ENCODE results near the gene ABCA5. TPM values are rescaled to one million over a fixed set of nuclear protein-coding genes. Genes with fewer than 3 reads are reported as not detected.
A peak's percentile ranks its signal among the peaks of the same experiment; 100 is the strongest.

Gene ABCA5
- total RNA-seq, 4 donors from 2014 or later, result 8.8 to 20.8 (median 11.5) TPM

DNA sequence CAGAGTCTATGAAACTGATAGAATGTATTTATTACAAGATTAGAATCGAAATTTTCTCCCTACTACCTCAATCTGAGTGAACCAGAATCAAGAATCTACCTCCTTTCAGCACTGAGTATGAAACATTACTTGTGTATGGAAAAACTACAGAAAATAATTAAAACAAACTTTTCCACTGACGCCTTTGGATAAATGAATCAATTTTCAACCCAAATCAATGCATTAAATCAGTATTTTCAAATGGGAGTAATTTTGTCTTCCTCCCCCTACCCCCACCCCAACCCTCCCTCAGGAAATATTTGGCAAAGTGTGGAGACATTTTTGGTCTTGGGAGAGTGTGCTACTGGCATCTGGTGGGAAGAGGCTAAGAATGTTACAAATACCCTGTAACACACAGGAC lies 90.5 kb downstream of the ABCA5 start:
- Histone ChIP-seq H3K36me3 (peaks cover 0 to 9% (median 1%) of the 10 kb centered on the region in 4 donors), H3K27ac (replicated peaks in 1 of 4) (no peak overlapping the region), H3K27me3 (no peaks in the 10 kb centered on the region), H3K4me1 (peaks cover 0 to 5% (median 2%) of the 10 kb centered on the region in 4 donors), H3K4me3 (no peak overlapping the region), H3K9me3 (peaks cover 0 to 10% (median 4%) of the 10 kb centered on the region in 4 donors)
- DNase-seq (ENCODE audit: extremely low spot score), result no peak
- TF ChIP-seq EP300 (IDR thresholded peaks at IDR 0.05), result no peak
- no peak for TF ChIP-seq POLR2A (IDR thresholded peaks at IDR 0.05; ENCODE audit: low read depth)
- TF ChIP-seq CTCF (IDR thresholded peaks at IDR 0.05), result no peak
- no peak for TF ChIP-seq POLR2AphosphoS5 (IDR thresholded peaks at IDR 0.05)
- intact Hi-C loops (cut with DNase I), result no loop called here
- 68% methylated on average over 2 of the region's 2 CpGs for WGBS

- no peak overlapping the region for H3K27ac ChIP-seq (replicated peaks in 1 of 4)
Measured at GRCh38 chr17:69235338-69236058, 91.4 kb downstream of the ABCA5 start.

DNA sequence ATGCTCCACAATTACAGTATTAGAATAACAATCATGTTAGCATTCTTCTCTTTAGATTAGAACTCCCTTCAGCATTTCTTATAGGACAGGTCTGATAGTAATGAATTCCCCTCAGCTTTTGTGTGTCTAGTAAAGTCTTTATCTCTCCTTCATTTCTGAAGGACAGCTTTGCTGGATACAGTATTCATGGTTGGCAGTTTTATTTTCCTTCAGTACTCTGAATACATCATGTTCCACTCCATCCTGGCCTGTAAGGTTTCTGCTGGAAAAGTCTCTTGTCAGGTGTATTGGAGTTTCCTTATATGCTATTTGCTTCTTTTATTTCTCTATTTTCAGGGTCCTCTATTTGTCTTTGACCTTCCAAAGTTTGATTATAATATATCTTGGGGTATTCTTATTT lies 94.3 kb downstream of the ABCA5 start:
- Histone ChIP-seq H3K27me3 (no peaks in the 10 kb centered on the region), H3K4me3 (no peak overlapping the region), H3K36me3 (peaks cover 0 to 5% (median 0%) of the 10 kb centered on the region in 4 donors), H3K4me1 (peaks cover 0 to 5% (median 2%) of the 10 kb centered on the region in 4 donors), H3K27ac (replicated peaks in 1 of 4) (no peak overlapping the region), H3K9me3 (peaks cover 0 to 10% (median 4%) of the 10 kb centered on the region in 4 donors)
- intact Hi-C loops (cut with DNase I), result no loop called here
- no peak for DNase-seq (ENCODE audit: extremely low spot score)
- TF ChIP-seq POLR2AphosphoS5 (IDR thresholded peaks at IDR 0.05) (no peak), CTCF (IDR thresholded peaks at IDR 0.05) (no peak), EP300 (IDR thresholded peaks at IDR 0.05) (no peak), POLR2A (IDR thresholded peaks at IDR 0.05; ENCODE audit: low read depth) (no peak)

More at GRCh38 chr17:69235338-69236058, 91.4 kb downstream of the ABCA5 start:
- no peaks in the 10 kb centered on the region for H3K27me3 ChIP-seq
- H3K4me3 ChIP-seq, result no peak overlapping the region
- H3K36me3 ChIP-seq, result peaks cover 0 to 8% (median 1%) of the 10 kb centered on the region in 4 donors
- H3K4me1 ChIP-seq, result peaks cover 0 to 5% (median 2%) of the 10 kb centered on the region in 4 donors
- WGBS, result 7% methylated on average over 1 of the region's 1 CpG
- peak; percentile 94 for DNase-seq (ENCODE audit: extremely low spot score)
- intact Hi-C loops (cut with DNase I), result no loop called here
- TF ChIP-seq POLR2AphosphoS5 (IDR thresholded peaks at IDR 0.05), result no peak
- peak; percentile 58 to 67 (median 60) for TF ChIP-seq CTCF (IDR thresholded peaks at IDR 0.05)
- H3K9me3 ChIP-seq, result peaks cover 0 to 10% (median 4%) of the 10 kb centered on the region in 4 donors

GRCh38 chr17:69231521-69231920 lies 95.4 kb downstream of the ABCA5 start:
- Histone ChIP-seq H3K4me3 (no peak overlapping the region), H3K27me3 (no peaks in the 10 kb centered on the region), H3K9me3 (peaks cover 0 to 10% (median 4%) of the 10 kb centered on the region in 4 donors), H3K4me1 (peaks cover 0 to 5% (median 2%) of the 10 kb centered on the region in 4 donors), H3K27ac (replicated peaks in 1 of 4) (no peak overlapping the region), H3K36me3 (peaks cover 0 to 5% (median 0%) of the 10 kb centered on the region in 4 donors)
- no peak for DNase-seq (ENCODE audit: extremely low spot score)
- WGBS, result 63% methylated on average over 1 of the region's 1 CpG
- intact Hi-C loops (cut with DNase I), result no loop called here
- no peak for TF ChIP-seq POLR2AphosphoS5 (IDR thresholded peaks at IDR 0.05)
- TF ChIP-seq POLR2A (IDR thresholded peaks at IDR 0.05; ENCODE audit: low read depth), result no peak
- no peak for TF ChIP-seq EP300 (IDR thresholded peaks at IDR 0.05)
- TF ChIP-seq CTCF (IDR thresholded peaks at IDR 0.05), result no peak

All from esophagus muscularis mucosa (tissue), 4 donors.